HepG2 (cell line): ENCODE measurements around the gene WIZ. TPM values are rescaled to one million over a fixed set of nuclear protein-coding genes. Genes with fewer than 3 reads are reported as not detected.

Experiments
- HOXA5 ChIP-seq: sonication (generic); formaldehyde crosslinking; IDR thresholded peaks from 2 replicates; pipeline ENCODE4 v1.4.0; 2020; ENCODE audit warnings: missing genetic modification reagents
- JUN ChIP-seq: sonication (generic); formaldehyde crosslinking; IDR thresholded peaks from 2 replicates; pipeline ENCODE4 v1.4.0; 2020; ENCODE audit warnings: mild to moderate bottlenecking, missing genetic modification reagents
- PHF21A ChIP-seq: sonication (generic); formaldehyde crosslinking; IDR thresholded peaks from 2 replicates; pipeline ENCODE4 v1.5.0; 2020; ENCODE audit warnings: mild to moderate bottlenecking, missing genetic modification reagents
- RFX3 ChIP-seq: IDR thresholded peaks from 2 replicates; pipeline ENCODE4 v1.6.1; 2016; ENCODE audit warnings: missing biosample characterization, missing genetic modification reagents
- RXRA ChIP-seq: sonication (generic); formaldehyde crosslinking; IDR thresholded peaks from 2 replicates; pipeline ENCODE4 v1.5.1; 2020; ENCODE audit warnings: missing genetic modification reagents
- SALL2 ChIP-seq: sonication (generic); formaldehyde crosslinking; IDR thresholded peaks from 2 replicates; pipeline ENCODE4 v1.8.1; 2023; ENCODE audit warnings: mild to moderate bottlenecking, missing genetic modification reagents, inconsistent platforms
- SOX6 ChIP-seq, 2 experiments: fragments of 450-650 bp in 1 of 2; sonication (generic) in 1 of 2; formaldehyde crosslinking in 1 of 2; IDR thresholded peaks; 2 replicates each; pipeline versions ENCODE4 v1.4.0 to v1.6.1; 2017 to 2020; ENCODE audit warnings: antibody characterized with exemption in 1 of 2, mild to moderate bottlenecking in 1 of 2, missing genetic modification reagents in 1 of 2
- TEAD3 ChIP-seq: optimal IDR thresholded peaks from 2 replicates; pipeline ENCODE3; 2016; ENCODE audit warnings: borderline replicate concordance
- YEATS2 ChIP-seq: sonication (generic); formaldehyde crosslinking; IDR thresholded peaks from 2 replicates; pipeline ENCODE4 v1.4.0; 2020; ENCODE audit warnings: missing genetic modification reagents, borderline replicate concordance
- YY1 ChIP-seq: IDR thresholded peaks from 2 replicates; pipeline ENCODE4 v1.6.1; 2011; ENCODE audit warnings: low read length, low read depth, moderate library complexity, mild to moderate bottlenecking; ENCODE audit not compliant: insufficient read depth, insufficient replicate concordance
- ZNF138 ChIP-seq: sonication (generic); formaldehyde crosslinking; IDR thresholded peaks from 2 replicates; pipeline ENCODE4 v1.5.0; 2020; ENCODE audit warnings: mild to moderate bottlenecking, low read depth, missing genetic modification reagents
- ZNF335 ChIP-seq: sonication (generic); formaldehyde crosslinking; IDR thresholded peaks from 2 replicates; pipeline ENCODE4 v1.4.0; 2020; ENCODE audit warnings: missing genetic modification reagents
- ZNF607 ChIP-seq: sonication (generic); formaldehyde crosslinking; IDR thresholded peaks from 2 replicates; pipeline ENCODE4 v1.5.1; 2020; ENCODE audit warnings: missing genetic modification reagents, mild to moderate bottlenecking, borderline replicate concordance
- ZNF850 ChIP-seq: sonication (generic); formaldehyde crosslinking; conservative IDR thresholded peaks from 2 replicates; pipeline ENCODE4 v1.9.0; 2021; ENCODE audit warnings: mild to moderate bottlenecking, missing genetic modification reagents
- ZNF878 ChIP-seq: sonication (generic); formaldehyde crosslinking; IDR thresholded peaks from 2 replicates; pipeline ENCODE4 v1.8.1; 2023; ENCODE audit warnings: mild to moderate bottlenecking, missing genetic modification reagents, moderate library complexity
- polyA plus RNA-seq, 8 experiments: library from polyadenylated mRNA; depleted of rRNA in 3 of 8; stranded (reverse) in 7 of 8; unstranded in 1 of 8; fragments of >200 nt; fragmentation: Illumina TruSeq in 4 of 8; extraction: Trizol in 4 of 8; gene quantifications; 2 replicates each; pipeline versions ENCODE4 v1.2.1 to v1.2.3, GENCODE V29; 2011 to 2016; ENCODE audit warnings: low read depth in 4 of 8, missing spikeins in 1 of 8, mixed read lengths in 1 of 8; ENCODE audit not compliant: insufficient read depth in 1 of 8
- total RNA-seq, 5 experiments: library from RNA; depleted of rRNA; stranded (reverse); fragments of >200 nt; fragmentation: Illumina TruSeq; extraction: Trizol; gene quantifications; 2 replicates each; pipeline ENCODE4 v1.2.3, GENCODE V29; 2016; ENCODE audit warnings: low read depth in 1 of 5
- TF ChIP-seq, protein P1 (sequence below): sonication (generic); formaldehyde crosslinking; IDR thresholded peaks from 2 replicates; pipeline ENCODE4 v1.5.1; 2020; ENCODE audit warnings: missing genetic modification reagents, mild to moderate bottlenecking, borderline replicate concordance
- TF ChIP-seq, protein P2 (sequence below): sonication (generic); formaldehyde crosslinking; IDR thresholded peaks from 2 replicates; pipeline ENCODE4 v1.4.0; 2020; ENCODE audit warnings: missing genetic modification reagents
- TF ChIP-seq, protein P3 (sequence below), 2 experiments: sonication (generic) in 1 of 2; formaldehyde crosslinking in 1 of 2; IDR thresholded peaks; 2 replicates each; pipeline versions ENCODE4 v1.5.1 to v1.6.1; 2011 to 2020; ENCODE audit warnings: borderline replicate concordance in 1 of 2, low read depth in 1 of 2, low read length in 1 of 2, mild to moderate bottlenecking in 1 of 2, missing genetic modification reagents in 1 of 2, moderate library complexity in 1 of 2
- TF ChIP-seq, protein P4 (sequence below): fragments of 450-650 bp; IDR thresholded peaks from 2 replicates; pipeline ENCODE4 v1.6.1; 2016
- TF ChIP-seq, protein P5 (sequence below): sonication (generic); formaldehyde crosslinking; IDR thresholded peaks from 2 replicates; pipeline ENCODE4 v1.8.0; 2022; ENCODE audit warnings: mild to moderate bottlenecking, missing genetic modification reagents, moderate library complexity
- TF ChIP-seq, protein P6 (sequence below): sonication (generic); formaldehyde crosslinking; IDR thresholded peaks from 2 replicates; pipeline ENCODE4 v1.5.1; 2020; ENCODE audit warnings: mild to moderate bottlenecking, missing genetic modification reagents, borderline replicate concordance

Gene WIZ
- total and polyA plus RNA-seq, 2 of the 13 experiments (the other 11 are each of a cell fraction or from before 2014, with no cell fraction given), result 4.7 to 4.8 TPM

DNA sequence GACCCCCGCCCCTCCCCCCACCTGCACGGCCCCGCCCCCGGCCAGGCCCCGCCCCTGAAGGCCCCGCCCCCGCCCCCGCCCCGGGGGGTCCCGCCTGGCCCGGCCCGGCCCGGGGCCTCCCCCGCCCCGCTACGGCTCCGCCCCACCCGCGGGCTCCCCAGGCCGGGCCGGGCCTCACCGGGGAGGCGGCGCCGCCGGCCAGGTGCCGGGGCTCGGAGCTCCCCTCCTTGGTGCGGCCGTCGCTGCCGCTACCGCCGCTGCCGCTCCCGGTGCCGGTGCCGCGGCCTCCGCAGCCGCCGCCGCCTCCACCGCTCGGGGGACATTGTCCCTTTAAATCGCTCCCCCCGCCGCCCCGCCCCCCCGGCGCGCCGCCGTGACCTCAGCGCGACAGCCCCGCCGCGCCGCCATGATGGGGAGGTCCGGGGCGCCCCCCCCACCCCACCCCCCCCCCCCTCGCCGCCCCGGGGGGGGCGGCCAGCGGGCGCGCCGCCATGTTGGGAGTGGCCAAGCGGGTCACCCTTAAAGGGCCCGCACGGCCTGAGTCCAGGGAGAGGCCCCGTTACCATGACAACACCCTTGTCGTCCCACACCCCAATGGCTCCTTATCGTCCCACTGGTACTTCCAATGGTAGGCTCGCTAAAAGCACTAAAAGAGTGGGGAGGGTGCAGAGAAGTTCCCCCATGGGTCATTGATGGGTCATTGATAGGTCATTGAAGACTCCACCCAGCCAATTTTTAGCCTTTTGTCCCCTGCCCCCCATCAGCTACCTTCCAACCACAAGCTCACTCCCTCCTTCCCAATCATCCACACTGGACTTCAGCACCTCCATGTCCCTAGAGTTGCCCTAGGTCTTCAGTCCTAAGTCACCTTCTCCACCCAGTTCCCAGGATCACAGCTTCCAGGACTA is at the start of gene WIZ (continued):
- TF ChIP-seq, protein P1, sequence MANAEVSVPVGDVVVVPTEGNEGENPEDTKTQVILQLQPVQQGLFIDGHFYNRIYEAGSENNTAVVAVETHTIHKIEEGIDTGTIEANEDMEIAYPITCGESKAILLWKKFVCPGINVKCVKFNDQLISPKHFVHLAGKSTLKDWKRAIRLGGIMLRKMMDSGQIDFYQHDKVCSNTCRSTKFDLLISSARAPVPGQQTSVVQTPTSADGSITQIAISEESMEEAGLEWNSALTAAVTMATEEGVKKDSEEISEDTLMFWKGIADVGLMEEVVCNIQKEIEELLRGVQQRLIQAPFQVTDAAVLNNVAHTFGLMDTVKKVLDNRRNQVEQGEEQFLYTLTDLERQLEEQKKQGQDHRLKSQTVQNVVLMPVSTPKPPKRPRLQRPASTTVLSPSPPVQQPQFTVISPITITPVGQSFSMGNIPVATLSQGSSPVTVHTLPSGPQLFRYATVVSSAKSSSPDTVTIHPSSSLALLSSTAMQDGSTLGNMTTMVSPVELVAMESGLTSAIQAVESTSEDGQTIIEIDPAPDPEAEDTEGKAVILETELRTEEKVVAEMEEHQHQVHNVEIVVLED (CRISPR knock-in tag), result no peak
- TF ChIP-seq ZNF878 (CRISPR knock-in tag) (no peak), ZNF335 (CRISPR knock-in tag) (no peak), YEATS2 (no peak), ZNF850 (no peak), SOX6 (IDR thresholded peaks at IDR 0.05) (no peak), SOX6 (CRISPR knock-in tag; IDR thresholded peaks at IDR 0.05) (no peak), YY1 (peak; percentile 95), JUN (no peak), HOXA5 (CRISPR knock-in tag) (no peak), RXRA (CRISPR knock-in tag) (no peak), RFX3 (peak; percentile 70), PHF21A (CRISPR knock-in tag) (no peak), TEAD3 (CRISPR knock-in tag) (no peak), SALL2 (no peak), ZNF607 (CRISPR knock-in tag) (no peak), ZNF138 (no peak)
- TF ChIP-seq, protein P2, sequence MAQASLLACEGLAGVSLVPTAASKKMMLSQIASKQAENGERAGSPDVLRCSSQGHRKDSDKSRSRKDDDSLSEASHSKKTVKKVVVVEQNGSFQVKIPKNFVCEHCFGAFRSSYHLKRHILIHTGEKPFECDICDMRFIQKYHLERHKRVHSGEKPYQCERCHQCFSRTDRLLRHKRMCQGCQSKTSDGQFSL, result peak; percentile 98
- TF ChIP-seq, protein P3, sequence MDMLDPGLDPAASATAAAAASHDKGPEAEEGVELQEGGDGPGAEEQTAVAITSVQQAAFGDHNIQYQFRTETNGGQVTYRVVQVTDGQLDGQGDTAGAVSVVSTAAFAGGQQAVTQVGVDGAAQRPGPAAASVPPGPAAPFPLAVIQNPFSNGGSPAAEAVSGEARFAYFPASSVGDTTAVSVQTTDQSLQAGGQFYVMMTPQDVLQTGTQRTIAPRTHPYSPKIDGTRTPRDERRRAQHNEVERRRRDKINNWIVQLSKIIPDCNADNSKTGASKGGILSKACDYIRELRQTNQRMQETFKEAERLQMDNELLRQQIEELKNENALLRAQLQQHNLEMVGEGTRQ (IDR thresholded peaks at IDR 0.05; ENCODE audit: low read depth, low read length), result no peak
- TF ChIP-seq, protein P3 (CRISPR knock-in tag; IDR thresholded peaks at IDR 0.05; ENCODE audit: borderline replicate concordance), result no peak
- TF ChIP-seq, protein P4, sequence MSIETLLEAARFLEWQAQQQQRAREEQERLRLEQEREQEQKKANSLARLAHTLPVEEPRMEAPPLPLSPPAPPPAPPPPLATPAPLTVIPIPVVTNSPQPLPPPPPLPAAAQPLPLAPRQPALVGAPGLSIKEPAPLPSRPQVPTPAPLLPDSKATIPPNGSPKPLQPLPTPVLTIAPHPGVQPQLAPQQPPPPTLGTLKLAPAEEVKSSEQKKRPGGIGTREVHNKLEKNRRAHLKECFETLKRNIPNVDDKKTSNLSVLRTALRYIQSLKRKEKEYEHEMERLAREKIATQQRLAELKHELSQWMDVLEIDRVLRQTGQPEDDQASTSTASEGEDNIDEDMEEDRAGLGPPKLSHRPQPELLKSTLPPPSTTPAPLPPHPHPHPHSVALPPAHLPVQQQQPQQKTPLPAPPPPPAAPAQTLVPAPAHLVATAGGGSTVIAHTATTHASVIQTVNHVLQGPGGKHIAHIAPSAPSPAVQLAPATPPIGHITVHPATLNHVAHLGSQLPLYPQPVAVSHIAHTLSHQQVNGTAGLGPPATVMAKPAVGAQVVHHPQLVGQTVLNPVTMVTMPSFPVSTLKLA, result no peak
- TF ChIP-seq, protein P5, sequence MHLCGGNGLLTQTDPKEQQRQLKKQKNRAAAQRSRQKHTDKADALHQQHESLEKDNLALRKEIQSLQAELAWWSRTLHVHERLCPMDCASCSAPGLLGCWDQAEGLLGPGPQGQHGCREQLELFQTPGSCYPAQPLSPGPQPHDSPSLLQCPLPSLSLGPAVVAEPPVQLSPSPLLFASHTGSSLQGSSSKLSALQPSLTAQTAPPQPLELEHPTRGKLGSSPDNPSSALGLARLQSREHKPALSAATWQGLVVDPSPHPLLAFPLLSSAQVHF (CRISPR knock-in tag), result no peak
- TF ChIP-seq, protein P6, sequence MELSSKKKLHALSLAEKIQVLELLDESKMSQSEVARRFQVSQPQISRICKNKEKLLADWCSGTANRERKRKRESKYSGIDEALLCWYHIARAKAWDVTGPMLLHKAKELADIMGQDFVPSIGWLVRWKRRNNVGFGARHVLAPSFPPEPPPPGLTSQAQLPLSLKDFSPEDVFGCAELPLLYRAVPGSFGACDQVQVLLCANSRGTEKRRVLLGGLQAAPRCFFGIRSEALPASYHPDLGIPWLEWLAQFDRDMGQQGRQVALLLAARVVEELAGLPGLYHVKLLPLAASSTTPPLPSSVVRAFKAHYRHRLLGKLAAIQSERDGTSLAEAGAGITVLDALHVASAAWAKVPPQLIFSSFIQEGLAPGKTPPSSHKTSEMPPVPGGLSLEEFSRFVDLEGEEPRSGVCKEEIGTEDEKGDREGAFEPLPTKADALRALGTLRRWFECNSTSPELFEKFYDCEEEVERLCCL, result no peak
